Calu3 (cell line): ENCODE data around the gene BOD1. TPM values are rescaled to one million over a fixed set of nuclear protein-coding genes. Genes with fewer than 3 reads are reported as not detected.

Experiments
- BruUV-seq: library from RNA; stranded (reverse); fragments of 400-500 nt; replicated peaks from 2 replicates; lab custom pipeline; 2021; lab: Mats Ljungman, UMichigan
- CTCF ChIA-PET: fragments of 300-600 bp; sonication (Branson Sonifier 250); formaldehyde crosslinking; loops from one replicate; lab custom pipeline; 2022; ENCODE audit warnings: antibody characterized with exemption; lab: Charles Lee
- DNase-seq: peaks from one replicate; pipeline ENCODE4 v3.0.0; 2022
- H3K27ac Mint-ChIP-seq: one replicate; pipeline ENCODE4 v1.8.0; 2022; ENCODE audit warnings: mixed read lengths; ENCODE audit not compliant: unreplicated experiment
- H3K27me3 Mint-ChIP-seq: one replicate; pipeline ENCODE4 v1.8.0; 2022; ENCODE audit warnings: mixed read lengths; ENCODE audit not compliant: unreplicated experiment
- H3K36me3 Mint-ChIP-seq: one replicate; pipeline ENCODE4 v1.8.0; 2022; ENCODE audit warnings: mild to moderate bottlenecking, moderate library complexity, mixed read lengths; ENCODE audit not compliant: insufficient read depth, unreplicated experiment
- H3K4me1 Mint-ChIP-seq: one replicate; pipeline ENCODE4 v1.8.0; 2022; ENCODE audit warnings: mild to moderate bottlenecking, low read depth, mixed read lengths; ENCODE audit not compliant: unreplicated experiment
- H3K4me3 Mint-ChIP-seq: one replicate; pipeline ENCODE4 v1.8.0; 2022; ENCODE audit warnings: mild to moderate bottlenecking, low read depth, moderate library complexity, mixed read lengths; ENCODE audit not compliant: unreplicated experiment
- H3K9me3 Mint-ChIP-seq: one replicate; pipeline ENCODE4 v1.8.0; 2022; ENCODE audit warnings: low read depth, mixed read lengths; ENCODE audit not compliant: unreplicated experiment
- intact Hi-C: fragments of 100-400 bp; cut with micrococcal nuclease; formaldehyde crosslinking; loops from one replicate; pipeline ENCODE4 v1.10.0; 2022; ENCODE audit not compliant: unreplicated experiment
- total RNA-seq: library from RNA; stranded (reverse); gene quantifications from 2 replicates; pipeline ENCODE4 v1.2.3, GENCODE V29; 2022
- TF ChIP-seq, protein P1 (sequence below): fragments of 200-600 bp; IDR thresholded peaks from one replicate; pipeline ENCODE4 v1.8.0; 2022; ENCODE audit warnings: antibody characterized with exemption; ENCODE audit not compliant: unreplicated experiment

Gene BOD1
- total RNA-seq, 1 experiment from 2014 or later: 92.8 TPM

DNA sequence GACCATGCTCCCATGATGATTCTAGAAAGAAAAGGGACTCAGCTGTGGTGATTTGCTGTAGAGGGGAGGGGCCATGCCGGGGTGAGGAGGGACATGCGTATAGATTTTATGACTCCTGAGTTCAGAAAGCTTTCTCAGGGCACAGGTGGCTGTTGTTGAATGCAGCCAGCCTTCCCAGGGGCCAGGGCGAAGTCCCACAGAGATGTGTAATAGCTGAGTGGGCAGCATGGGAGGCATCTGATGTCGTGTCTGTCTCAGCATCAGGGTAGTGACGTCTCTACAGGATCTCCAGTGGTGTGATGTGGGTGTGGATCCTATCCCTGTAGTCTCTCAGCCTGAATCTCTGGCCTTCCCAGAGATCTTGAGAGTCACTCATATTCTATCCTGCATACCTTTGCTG, 7.8 kb upstream of the BOD1 start:
- Mint-ChIP-seq H3K36me3 (no peaks in the 10 kb centered on the region), H3K4me3 (no peak overlapping the region), H3K4me1 (no peaks in the 10 kb centered on the region), H3K9me3 (no peaks in the 10 kb centered on the region), H3K27ac (no peak overlapping the region), H3K27me3 (peaks cover 22% of the 10 kb centered on the region)
- no TSS peak for BruUV-seq
- CTCF ChIA-PET: interaction anchor here (0.6 kb wide), 2 partner anchors 17 to 212 kb away, joined by 3 read pairs; no protein-coding TSS in a partner anchor
- intact Hi-C loops: no loop called here
- TF ChIP-seq, protein P1, sequence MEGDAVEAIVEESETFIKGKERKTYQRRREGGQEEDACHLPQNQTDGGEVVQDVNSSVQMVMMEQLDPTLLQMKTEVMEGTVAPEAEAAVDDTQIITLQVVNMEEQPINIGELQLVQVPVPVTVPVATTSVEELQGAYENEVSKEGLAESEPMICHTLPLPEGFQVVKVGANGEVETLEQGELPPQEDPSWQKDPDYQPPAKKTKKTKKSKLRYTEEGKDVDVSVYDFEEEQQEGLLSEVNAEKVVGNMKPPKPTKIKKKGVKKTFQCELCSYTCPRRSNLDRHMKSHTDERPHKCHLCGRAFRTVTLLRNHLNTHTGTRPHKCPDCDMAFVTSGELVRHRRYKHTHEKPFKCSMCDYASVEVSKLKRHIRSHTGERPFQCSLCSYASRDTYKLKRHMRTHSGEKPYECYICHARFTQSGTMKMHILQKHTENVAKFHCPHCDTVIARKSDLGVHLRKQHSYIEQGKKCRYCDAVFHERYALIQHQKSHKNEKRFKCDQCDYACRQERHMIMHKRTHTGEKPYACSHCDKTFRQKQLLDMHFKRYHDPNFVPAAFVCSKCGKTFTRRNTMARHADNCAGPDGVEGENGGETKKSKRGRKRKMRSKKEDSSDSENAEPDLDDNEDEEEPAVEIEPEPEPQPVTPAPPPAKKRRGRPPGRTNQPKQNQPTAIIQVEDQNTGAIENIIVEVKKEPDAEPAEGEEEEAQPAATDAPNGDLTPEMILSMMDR: no peak
- no peak for DNase-seq

DNA sequence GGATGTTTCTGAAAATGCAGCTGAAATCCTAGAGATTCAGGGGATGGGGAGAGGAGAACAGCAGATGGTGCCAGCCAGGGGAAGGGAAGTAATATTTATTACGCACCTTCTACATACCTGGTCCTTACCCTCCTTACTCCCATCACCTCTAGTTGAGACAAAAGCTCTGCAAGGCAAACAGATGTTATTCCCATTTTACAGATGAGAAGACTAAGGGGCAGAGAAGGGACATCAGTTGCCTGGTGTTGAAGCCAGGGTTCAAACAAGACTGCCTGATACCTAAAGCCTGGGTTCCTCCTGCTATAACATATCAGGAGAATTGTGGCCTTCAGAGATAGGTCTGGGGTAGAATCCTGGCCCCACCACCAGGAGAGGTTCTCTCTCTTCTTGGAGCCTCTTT, 7.3 kb upstream of the BOD1 start:
- intact Hi-C loops: no loop called here
- no peak for DNase-seq
- CTCF ChIA-PET: interaction anchor here (0.6 kb wide), 2 partner anchors 16 to 213 kb away, joined by 3 read pairs; no protein-coding TSS in a partner anchor

DNA sequence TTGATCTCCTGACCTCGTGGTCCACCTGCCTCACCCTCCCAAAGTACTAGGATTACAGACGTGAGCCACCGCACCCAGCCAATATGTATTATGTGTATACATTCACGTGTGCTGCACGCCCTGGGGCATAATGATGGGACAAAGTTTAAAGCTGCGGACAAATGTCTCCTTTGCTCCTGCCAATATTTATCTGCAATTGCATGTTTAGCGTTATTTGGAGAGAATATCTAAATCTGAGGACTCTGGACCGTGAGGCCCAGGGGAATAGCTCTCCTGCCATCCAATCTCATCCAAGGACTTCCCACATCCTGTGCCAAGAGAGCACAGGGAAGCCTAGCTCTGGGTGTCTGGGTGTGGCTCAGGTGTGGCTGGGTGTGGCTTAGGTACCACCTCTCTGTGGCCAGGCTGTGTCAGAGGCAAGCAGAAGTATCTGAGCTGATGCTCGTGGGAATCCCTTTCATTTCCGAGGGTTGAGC, 6.9 kb upstream of the BOD1 start:
- DNase-seq: no peak
- H3K36me3 Mint-ChIP-seq: no peaks in the 10 kb centered on the region
- CTCF ChIA-PET: interaction anchor here (0.6 kb wide), 1 partner anchor 16 kb away, joined by 3 read pairs; no protein-coding TSS in a partner anchor
- TF ChIP-seq, protein P1: no peak
- H3K9me3 Mint-ChIP-seq: no peaks in the 10 kb centered on the region
- intact Hi-C loops: no loop called here
- no TSS peak for BruUV-seq
- peaks cover 19% of the 10 kb centered on the region for H3K27me3 Mint-ChIP-seq
- no peak overlapping the region for H3K27ac Mint-ChIP-seq
- peaks cover 6% of the 10 kb centered on the region for H3K4me1 Mint-ChIP-seq
- H3K4me3 Mint-ChIP-seq: no peak overlapping the region

More for the DNA sequence above, 7.3 kb upstream of the BOD1 start:
- no peak overlapping the region for H3K27ac Mint-ChIP-seq
- TF ChIP-seq, protein P1: no peak
- peaks cover 1% of the 10 kb centered on the region for H3K4me1 Mint-ChIP-seq
- no peaks in the 10 kb centered on the region for H3K36me3 Mint-ChIP-seq
- no peak overlapping the region for H3K4me3 Mint-ChIP-seq
- BruUV-seq: no TSS peak
- H3K27me3 Mint-ChIP-seq: peaks cover 22% of the 10 kb centered on the region
- no peaks in the 10 kb centered on the region for H3K9me3 Mint-ChIP-seq

DNA sequence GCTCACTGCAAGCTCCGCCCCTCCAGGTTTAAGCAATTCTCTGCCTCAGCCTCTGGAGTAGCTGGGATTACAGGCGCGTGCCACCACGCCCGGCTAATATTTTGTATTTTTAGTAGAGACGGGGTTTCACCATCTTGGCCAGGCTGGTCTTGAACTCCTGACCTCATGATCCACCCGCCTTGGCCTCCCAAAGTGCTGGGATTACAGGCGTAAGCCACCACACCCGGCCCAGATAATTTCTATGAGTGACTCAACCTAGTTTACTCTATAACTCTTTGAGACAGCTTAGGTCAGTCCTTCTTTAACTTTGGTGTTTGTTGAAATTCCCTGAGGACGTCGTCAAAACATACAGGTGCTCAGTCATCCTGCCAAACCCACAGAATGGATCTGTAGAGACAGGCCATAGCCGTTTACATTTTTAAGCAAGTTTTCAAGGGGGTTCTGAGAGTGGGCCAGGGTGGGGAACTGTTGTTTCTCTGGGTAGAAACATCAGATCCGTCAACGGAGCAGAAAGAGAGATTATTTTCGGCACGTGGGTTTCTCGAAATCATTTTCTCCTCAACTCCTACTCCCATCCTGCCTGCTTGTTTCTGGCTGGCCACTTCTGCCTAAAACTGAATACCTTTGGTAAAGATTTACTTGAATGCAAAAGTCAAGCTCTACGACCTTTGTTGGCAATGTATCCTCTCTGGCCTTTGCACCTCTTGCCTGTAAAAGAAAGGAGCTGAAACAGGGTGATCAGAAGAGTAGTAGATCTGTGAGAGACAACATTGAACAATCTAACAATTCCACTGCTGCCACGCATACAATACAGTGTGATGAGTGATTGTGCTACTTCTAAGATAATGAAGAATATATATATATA, 6.0 kb upstream of the BOD1 start:
- H3K4me3 Mint-ChIP-seq: no peak overlapping the region
- no TSS peak for BruUV-seq
- peaks cover 15% of the 10 kb centered on the region for H3K4me1 Mint-ChIP-seq
- TF ChIP-seq, protein P1: no peak
- CTCF ChIA-PET: interaction anchor here (0.6 to 0.7 kb wide), 2 partner anchors 20 to 351 kb away, joined by 3 read pairs; no protein-coding TSS in a partner anchor
- intact Hi-C loops: no loop called here
- H3K27ac Mint-ChIP-seq: no peak overlapping the region
- peaks cover 9% of the 10 kb centered on the region for H3K27me3 Mint-ChIP-seq
- H3K9me3 Mint-ChIP-seq: no peaks in the 10 kb centered on the region
- H3K36me3 Mint-ChIP-seq: no peaks in the 10 kb centered on the region
- DNase-seq: no peak
